GM12875 (cell line): Measurements from ENCODE around the gene ZNF611.
"Not testable (repeated sequence)": the region's sequence is repeated elsewhere in the genome, so short reads cannot be mapped to it uniquely, and the experiment has no call there.

Source experiments
- H3K4me3 ChIP-seq: one replicate; pipeline ENCODE4 v1.5.1; 2011; ENCODE audit warnings: low read depth, low read length, control low read depth
- CTCF ChIP-seq: IDR thresholded peaks from 2 replicates; pipeline ENCODE4 v1.5.1; 2011; ENCODE audit warnings: low read depth, mild to moderate bottlenecking, control low read depth, inconsistent platforms, low read length, moderate library complexity, borderline replicate concordance; ENCODE audit not compliant: insufficient read depth

ZNF611 gene

GRCh38 chr19:52679598-52679997 is 55.2 kb downstream of the ZNF611 start:
- no peak for TF ChIP-seq CTCF
- H3K4me3 ChIP-seq, result no peak overlapping the region

- H3K4me3 ChIP-seq, result not testable (repeated sequence)
Measured at GRCh38 chr19:52675239-52675638, 59.6 kb downstream of the ZNF611 start.

GRCh38 chr19:52673014-52673413 is 61.8 kb downstream of the ZNF611 start:
- H3K4me3 ChIP-seq, result no peak overlapping the region
- no peak for TF ChIP-seq CTCF

- no peak overlapping the region for H3K4me3 ChIP-seq
- TF ChIP-seq CTCF, result no peak
Measured at GRCh38 chr19:52670046-52670445, 64.8 kb downstream of the ZNF611 start.

- TF ChIP-seq CTCF, result no peak
- H3K4me3 ChIP-seq, result no peak overlapping the region
Measured at GRCh38 chr19:52669586-52669985, 65.3 kb downstream of the ZNF611 start.

- no peak for TF ChIP-seq CTCF
- no peak overlapping the region for H3K4me3 ChIP-seq
Measured at GRCh38 chr19:52667972-52668371, 66.9 kb downstream of the ZNF611 start.

GRCh38 chr19:52666506-52666905 is 68.3 kb downstream of the ZNF611 start:
- H3K4me3 ChIP-seq, result no peak overlapping the region
- TF ChIP-seq CTCF, result no peak

GRCh38 chr19:52665529-52665928 is 69.3 kb downstream of the ZNF611 start:
- H3K4me3 ChIP-seq, result no peak overlapping the region
- TF ChIP-seq CTCF, result no peak
